ENCODE measurements around the gene HIVEP1.

- TF ChIP-seq POLR2A (IDR thresholded peaks at IDR 0.05; ENCODE audit: extremely low read depth, insufficient read length) (no peak), CTCF (IDR thresholded peaks at IDR 0.05; ENCODE audit: low read depth, low read length) (no peak), MYC (IDR thresholded peaks at IDR 0.05; ENCODE audit: low read depth, low read length) (no peak)
- TF ChIP-seq, protein P1, sequence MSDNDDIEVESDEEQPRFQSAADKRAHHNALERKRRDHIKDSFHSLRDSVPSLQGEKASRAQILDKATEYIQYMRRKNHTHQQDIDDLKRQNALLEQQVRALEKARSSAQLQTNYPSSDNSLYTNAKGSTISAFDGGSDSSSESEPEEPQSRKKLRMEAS (IDR thresholded peaks at IDR 0.05; ENCODE audit: low read depth, low read length): peak; percentile 34; the same call in 1 of the 2 replicates
Measured at GRCh38 chr6:12051861-12052368, 39.8 kb downstream of the HIVEP1 start.

Data from NB4 (cell line).